HCT116 (cell line): ENCODE measurements around the gene SUPV3L1. TPM values are rescaled to one million over a fixed set of nuclear protein-coding genes. Genes with fewer than 3 reads are reported as not detected.

Experiments used
- ATAC-seq: fragments of 200-7000 bp; cut with Tn5 transposase; 2 replicates; pipeline ENCODE4 v1.9.1; 2020; ENCODE audit warnings: mild to moderate bottlenecking, moderate library complexity
- BruUV-seq: library from RNA; stranded (reverse); fragments of 400-500 nt; replicated peaks from 2 replicates; lab custom pipeline; 2021; lab: Mats Ljungman, UMichigan
- CTCF ChIA-PET: fragments of 300-600 bp; sonication (Branson Sonifier 250); formaldehyde crosslinking; loops from one replicate; lab custom pipeline; 2021; ENCODE audit warnings: antibody characterized with exemption; lab: Charles Lee
- POLR2A ChIA-PET: fragments of 300-600, 350-600 bp; sonication (Branson Sonifier 250); formaldehyde crosslinking; loops from one replicate; lab custom pipeline; 2021; ENCODE audit warnings: antibody characterized with exemption; lab: Charles Lee
- RAD21 ChIA-PET, 2 experiments: fragments of 300-600 bp; sonication (Branson Sonifier 250); formaldehyde crosslinking; loops; one replicate each; lab custom pipeline; 2023; ENCODE audit warnings: low total read pairs in 2 of 2; ENCODE audit not compliant: uncharacterized antibody in 2 of 2, unreplicated experiment in 2 of 2, low non-redundant PET in 1 of 2; lab: Charles Lee
- DNase-seq: peaks from one replicate; pipeline ENCODE4 v3.0.0-alpha.2; 2010; ENCODE audit warnings: low read depth, low spot score
- H2AFZ ChIP-seq: fragments of 200-600 bp; shearing (Covaris generic), sonication (generic); 2 replicates; pipeline ENCODE4 v1.6.1; 2017; ENCODE audit warnings: low read depth, mixed run types, mixed read lengths, antibody characterized with exemption, low read length; ENCODE audit not compliant: poor library complexity, severe bottlenecking
- H3K27ac ChIP-seq: 2 replicates; pipeline ENCODE4 v1.5.1; 2012; ENCODE audit warnings: low read depth, low read length
- H3K27me3 ChIP-seq: fragments of 200-600 bp; sonication (generic); 2 replicates; pipeline ENCODE4 v1.6.1; 2016; ENCODE audit warnings: mixed run types, low read length, mixed read lengths; ENCODE audit not compliant: insufficient read depth
- H3K36me3 ChIP-seq, 2 experiments: fragments of 200-500 bp in 1 of 2; fragments of 200-600 bp in 1 of 2; sonication (Bioruptor generic) in 1 of 2; sonication (generic) in 1 of 2; 2 replicates each; pipeline versions ENCODE4 v1.5.1 to v1.6.1; 2014 to 2016; ENCODE audit warnings: low read length in 2 of 2, inconsistent platforms in 1 of 2, mixed read lengths in 1 of 2, mixed run types in 1 of 2; ENCODE audit not compliant: insufficient read depth in 2 of 2, control insufficient read depth in 1 of 2
- H3K4me1 ChIP-seq, 2 experiments: fragments of 200-600 bp in 1 of 2; sonication (generic) in 1 of 2; 2 replicates each; pipeline versions ENCODE4 v1.5.1 to v1.6.1; 2012 to 2017; ENCODE audit warnings: low read length in 2 of 2, inconsistent platforms in 1 of 2, mild to moderate bottlenecking in 1 of 2, mixed read lengths in 1 of 2, mixed run types in 1 of 2, moderate library complexity in 1 of 2; ENCODE audit not compliant: insufficient read depth in 2 of 2, control insufficient read depth in 1 of 2
- H3K4me2 ChIP-seq: fragments of 200-600 bp; sonication (generic); 2 replicates; pipeline ENCODE4 v1.6.1; 2017; ENCODE audit warnings: mixed run types, low read length, mixed read lengths
- H3K4me3 ChIP-seq, 2 experiments: fragments of 200-600 bp in 1 of 2; sonication (generic) in 1 of 2; replicated peaks in 1 of 2; 2 replicates each; pipeline ENCODE4 v1.5.1; 2011 to 2016; ENCODE audit warnings: low read length in 2 of 2, control low read depth in 1 of 2, low read depth in 1 of 2, mild to moderate bottlenecking in 1 of 2, mixed read lengths in 1 of 2, mixed run types in 1 of 2
- H3K79me2 ChIP-seq: fragments of 200-600 bp; sonication (generic); 2 replicates; pipeline ENCODE4 v1.6.1; 2017; ENCODE audit warnings: mild to moderate bottlenecking, mixed run types, low read length, moderate library complexity, mixed read lengths; ENCODE audit not compliant: insufficient read depth
- H3K9ac ChIP-seq: fragments of 200-600 bp; sonication (generic); 2 replicates; pipeline ENCODE4 v1.6.1; 2016; ENCODE audit warnings: low read length, mixed read lengths
- H3K9me2 ChIP-seq: fragments of 200-600 bp; sonication (generic), shearing (Covaris generic); 2 replicates; pipeline ENCODE4 v1.6.1; 2017; ENCODE audit warnings: mixed run types, mild to moderate bottlenecking, moderate library complexity; ENCODE audit not compliant: insufficient read depth
- H3K9me3 ChIP-seq, 2 experiments: fragments of 200-500 bp in 1 of 2; fragments of 200-600 bp in 1 of 2; sonication (Bioruptor generic) in 1 of 2; sonication (generic) in 1 of 2; 2 replicates each; pipeline ENCODE4 v1.6.1; 2014 to 2017; ENCODE audit warnings: low read length in 2 of 2, mixed read lengths in 2 of 2, inconsistent platforms in 1 of 2, low read depth in 1 of 2, mild to moderate bottlenecking in 1 of 2, mixed run types in 1 of 2, moderate library complexity in 1 of 2; ENCODE audit not compliant: control insufficient read depth in 1 of 2, insufficient read depth in 1 of 2
- H4K20me1 ChIP-seq: fragments of 200-600 bp; sonication (generic), shearing (Covaris generic); 2 replicates; pipeline ENCODE4 v1.6.1; 2017; ENCODE audit warnings: mixed run types, mild to moderate bottlenecking, moderate library complexity; ENCODE audit not compliant: insufficient read depth
- CTCF ChIP-seq, 3 experiments: fragments of 200-600 bp in 1 of 3; sonication (generic) in 1 of 3; IDR thresholded peaks in 2 of 3; conservative IDR thresholded peaks in 1 of 3; 2 replicates each; pipeline ENCODE4 v1.5.1; 2012 to 2017; ENCODE audit warnings: low read depth in 2 of 3, low read length in 2 of 3, antibody characterized with exemption in 1 of 3, borderline replicate concordance in 1 of 3, control low read depth in 1 of 3, mild to moderate bottlenecking in 1 of 3, mixed read lengths in 1 of 3, mixed run types in 1 of 3, moderate library complexity in 1 of 3; ENCODE audit not compliant: insufficient read depth in 1 of 3
- FOSL1 ChIP-seq: IDR thresholded peaks from 2 replicates; pipeline ENCODE4 v1.6.1; 2012; ENCODE audit warnings: low read depth
- JUND ChIP-seq: IDR thresholded peaks from 2 replicates; pipeline ENCODE4 v1.6.1; 2012
- MAX ChIP-seq: IDR thresholded peaks from 2 replicates; pipeline ENCODE4 v1.6.1; 2012
- POLR2A ChIP-seq: IDR thresholded peaks from 2 replicates; pipeline ENCODE4 v1.7.0; 2011; ENCODE audit warnings: borderline replicate concordance; ENCODE audit not compliant: insufficient read depth, insufficient read length; ENCODE audit errors: extremely low read depth
- RAD21 ChIP-seq: IDR thresholded peaks from 2 replicates; pipeline ENCODE4 v1.6.1; 2012; ENCODE audit warnings: low read depth, mild to moderate bottlenecking
- SIN3A ChIP-seq: IDR thresholded peaks from 2 replicates; pipeline ENCODE4 v1.6.1; 2012; ENCODE audit warnings: low read depth
- ZBTB33 ChIP-seq: IDR thresholded peaks from 2 replicates; pipeline ENCODE4 v1.6.1; 2011; ENCODE audit warnings: mild to moderate bottlenecking, low read length, moderate library complexity; ENCODE audit not compliant: insufficient replicate concordance; ENCODE audit errors: extremely low read depth
- ZFX ChIP-seq: fragments of 450-650 bp; IDR thresholded peaks from 2 replicates; pipeline ENCODE4 v1.6.1; 2017
- ZNF274 ChIP-seq: fragments of 200-500 bp; sonication (Bioruptor generic); IDR thresholded peaks from 2 replicates; pipeline ENCODE4 v1.6.1; 2014; ENCODE audit warnings: mild to moderate bottlenecking, low read depth, low read length, inconsistent platforms
- intact Hi-C: fragments of 100-400 bp; cut with micrococcal nuclease; formaldehyde crosslinking; loops from 2 replicates; pipeline ENCODE4 v1.10.0; 2022
- total RNA-seq: library from RNA; stranded (reverse); gene quantifications from one replicate; pipeline ENCODE4 v1.2.1, GENCODE V29; 2021; ENCODE audit not compliant: unreplicated experiment

The SUPV3L1 gene
- total RNA-seq, 1 experiment from 2014 or later, result 59.7 TPM

GRCh38 chr10:69179089-69179742 lies 818 bp upstream of the SUPV3L1 start:
- ChIA-PET RAD21 (no interaction called here), CTCF (no interaction called here), POLR2A (no interaction called here)
- Histone ChIP-seq H4K20me1 (no peaks in the 10 kb centered on the region), H3K27me3 (no peaks in the 10 kb centered on the region), H2AFZ (no peak overlapping the region), H3K79me2 (peaks cover 42% of the 10 kb centered on the region), H3K4me1 (peaks cover 5 to 19% of the 10 kb centered on the region in 2 experiments; a peak in 3 of 4 replicates), H3K9ac (peak overlapping the region; percentile 97), H3K9me2 (no peaks in the 10 kb centered on the region), H3K27ac (peak overlapping the region; percentile 73), H3K4me2 (peak overlapping the region; percentile 82), H3K36me3 (0 out of 4 replicates have a peak, but pooled peaks cover 0 to 2% of the 10 kb centered on the region in 2 experiments), H3K4me3 (peak overlapping the region; percentile 83 to 98), H3K9me3 (no peaks in the 10 kb centered on the region)
- TSS peak; percentile 92 for BruUV-seq
- intact Hi-C loops, result no loop called here
- no peak for DNase-seq
- peak; percentile 53 for ATAC-seq
- TF ChIP-seq CTCF (IDR thresholded peaks at IDR 0.05 in 2 of 3, conservative IDR thresholded peaks at IDR 0.05 in 1 of 3; ENCODE audit: borderline replicate concordance in 1 of 3, insufficient read depth in 1 of 3, low read depth in 2 of 3, low read length in 2 of 3) (no peak), MAX (no peak), POLR2A (no peak), RAD21 (peak; percentile 15; the same call in 1 of the 2 replicates)

GRCh38 chr10:69180525-69181204 lies 631 bp downstream of the SUPV3L1 start:
- no peak overlapping the region for H2AFZ ChIP-seq
- peak overlapping the region; percentile 97 for H3K9ac ChIP-seq
- RAD21 ChIA-PET, result no interaction called here
- no peaks in the 10 kb centered on the region for H3K9me2 ChIP-seq
- H4K20me1 ChIP-seq, result no peaks in the 10 kb centered on the region
- TF ChIP-seq ZBTB33, result no peak
- peak; percentile 65; the same call in 1 of the 2 replicates for TF ChIP-seq ZFX
- TF ChIP-seq JUND, result no peak
- no peak for TF ChIP-seq SIN3A
- TF ChIP-seq ZNF274, result no peak
- no peak for TF ChIP-seq MAX
- no peak for TF ChIP-seq FOSL1
- TF ChIP-seq RAD21, result no peak
- TF ChIP-seq, all 23 proteins: peak for 1
- Histone ChIP-seq H3K27me3 (no peaks in the 10 kb centered on the region), H3K4me1 (peaks cover 5 to 19% of the 10 kb centered on the region in 2 experiments; a peak in 3 of 4 replicates), H3K36me3 (peaks cover 0 to 2% of the 10 kb centered on the region in 2 experiments; a peak in 1 of 4 replicates), H3K27ac (peak overlapping the region; percentile 73), H3K9me3 (no peaks in the 10 kb centered on the region), H3K4me3 (peak overlapping the region; percentile 83 to 98), H3K4me2 (peak overlapping the region; percentile 82), H3K79me2 (peaks cover 56% of the 10 kb centered on the region)
- intact Hi-C loops, result no loop called here
- POLR2A ChIA-PET, result no interaction called here
- CTCF ChIA-PET, result no interaction called here
- BruUV-seq, result TSS peak; percentile 41
- no peak; the same call in 1 of the 2 replicates for ATAC-seq
- DNase-seq, result no peak
